GM12865 (cell line): ENCODE measurements around the gene XPNPEP2.

ENCODE experiments used
- DNase-seq: peaks from one replicate; pipeline ENCODE4 v3.0.0; 2010; ENCODE audit warnings: low read depth
- H3K4me3 ChIP-seq: 2 replicates; pipeline ENCODE4 v1.5.1; 2011; ENCODE audit warnings: mild to moderate bottlenecking, low read depth, low read length, control low read depth
- CTCF ChIP-seq: IDR thresholded peaks from 2 replicates; pipeline ENCODE4 v1.5.1; 2011; ENCODE audit warnings: low read length, control low read depth, low read depth, inconsistent platforms; ENCODE audit not compliant: insufficient read depth; ENCODE audit errors: missing control alignments

Gene XPNPEP2

GRCh38 chrX:129788527-129788926, 49.7 kb downstream of the XPNPEP2 start:
- no peak for DNase-seq
- TF ChIP-seq CTCF, result no peak
- no peak overlapping the region for H3K4me3 ChIP-seq

GRCh38 chrX:129790146-129790545, 51.4 kb downstream of the XPNPEP2 start:
- TF ChIP-seq CTCF, result no peak
- DNase-seq, result no peak
- H3K4me3 ChIP-seq, result no peak overlapping the region

- no peak overlapping the region for H3K4me3 ChIP-seq
- TF ChIP-seq CTCF, result no peak
- no peak for DNase-seq
These were observed 52.0 kb downstream of the XPNPEP2 start for GRCh38 chrX:129790808-129791207.

GRCh38 chrX:129791336-129791735, 52.6 kb downstream of the XPNPEP2 start:
- no peak for TF ChIP-seq CTCF
- no peak for DNase-seq
- H3K4me3 ChIP-seq, result no peak overlapping the region

GRCh38 chrX:129791961-129792570, 53.3 kb downstream of the XPNPEP2 start:
- TF ChIP-seq CTCF, result no peak
- DNase-seq, result no peak
- no peak overlapping the region for H3K4me3 ChIP-seq

GRCh38 chrX:129792586-129793291, 54.0 kb downstream of the XPNPEP2 start:
- no peak for TF ChIP-seq CTCF
- H3K4me3 ChIP-seq, result no peak overlapping the region

More at GRCh38 chrX:129792586-129793291, 54.0 kb downstream of the XPNPEP2 start:
- no peak for DNase-seq
